ENCODE results near the gene CENPP. TPM values are rescaled to one million over a fixed set of nuclear protein-coding genes. Genes with fewer than 3 reads are reported as not detected.

The CENPP gene
- total RNA-seq, 1 donor from 2014 or later: 1.3 TPM

DNA sequence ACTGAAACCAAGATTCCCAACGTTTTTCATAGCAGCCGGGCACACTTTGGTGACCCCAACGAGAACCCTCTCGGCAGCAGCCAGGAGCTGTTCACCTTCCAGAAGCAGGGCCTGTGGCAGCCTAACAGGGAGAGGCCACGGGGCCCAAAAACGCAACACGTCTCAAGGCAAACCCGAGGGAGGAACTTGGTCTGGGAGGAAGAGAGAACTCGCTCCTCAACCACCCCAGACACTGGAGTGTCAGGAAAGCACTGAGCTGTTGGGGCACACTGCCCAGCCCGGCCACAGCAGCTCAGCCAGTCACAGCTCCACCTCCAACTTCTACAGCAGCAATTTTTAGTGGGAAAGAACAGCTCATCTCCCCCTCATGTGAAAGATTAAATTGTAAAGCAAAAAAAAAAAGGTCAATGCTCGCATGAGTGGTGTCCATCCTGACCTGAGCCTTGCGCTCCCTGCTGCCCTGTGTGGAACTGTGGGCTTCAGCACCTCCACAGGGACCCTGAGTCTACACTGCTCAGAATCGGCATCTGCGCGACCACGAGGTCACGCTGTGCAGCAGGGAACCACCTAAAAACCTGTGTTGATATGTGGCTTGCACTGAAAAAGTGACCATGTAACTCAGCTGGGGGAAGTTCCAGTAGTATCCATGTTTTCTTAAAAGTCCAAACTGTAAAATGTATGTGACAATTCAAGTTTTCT is 289.2 kb downstream of the CENPP start:
- TF ChIP-seq, protein P1, sequence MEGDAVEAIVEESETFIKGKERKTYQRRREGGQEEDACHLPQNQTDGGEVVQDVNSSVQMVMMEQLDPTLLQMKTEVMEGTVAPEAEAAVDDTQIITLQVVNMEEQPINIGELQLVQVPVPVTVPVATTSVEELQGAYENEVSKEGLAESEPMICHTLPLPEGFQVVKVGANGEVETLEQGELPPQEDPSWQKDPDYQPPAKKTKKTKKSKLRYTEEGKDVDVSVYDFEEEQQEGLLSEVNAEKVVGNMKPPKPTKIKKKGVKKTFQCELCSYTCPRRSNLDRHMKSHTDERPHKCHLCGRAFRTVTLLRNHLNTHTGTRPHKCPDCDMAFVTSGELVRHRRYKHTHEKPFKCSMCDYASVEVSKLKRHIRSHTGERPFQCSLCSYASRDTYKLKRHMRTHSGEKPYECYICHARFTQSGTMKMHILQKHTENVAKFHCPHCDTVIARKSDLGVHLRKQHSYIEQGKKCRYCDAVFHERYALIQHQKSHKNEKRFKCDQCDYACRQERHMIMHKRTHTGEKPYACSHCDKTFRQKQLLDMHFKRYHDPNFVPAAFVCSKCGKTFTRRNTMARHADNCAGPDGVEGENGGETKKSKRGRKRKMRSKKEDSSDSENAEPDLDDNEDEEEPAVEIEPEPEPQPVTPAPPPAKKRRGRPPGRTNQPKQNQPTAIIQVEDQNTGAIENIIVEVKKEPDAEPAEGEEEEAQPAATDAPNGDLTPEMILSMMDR (IDR thresholded peaks at IDR 0.05; ENCODE audit: insufficient read depth, low read length, severe bottlenecking): no peak
- peaks cover 39% of the 10 kb centered on the region for H3K36me3 ChIP-seq (ENCODE audit: control insufficient read depth, insufficient read depth, low read length)

GRCh38 chr9:92615790-92616189 is 290.0 kb downstream of the CENPP start:
- H3K27me3 ChIP-seq (ENCODE audit: control insufficient read depth, insufficient read depth, low read length): no peaks in the 10 kb centered on the region

More for the DNA sequence above, 289.2 kb downstream of the CENPP start:
- Histone ChIP-seq H3K27me3 (ENCODE audit: control insufficient read depth, insufficient read depth, low read length) (no peaks in the 10 kb centered on the region), H3K4me3 (ENCODE audit: low read depth, low read length) (no peak overlapping the region)
- DNase-seq (ENCODE audit: low read depth): no peak
- FAIRE-seq: no peak

DNA sequence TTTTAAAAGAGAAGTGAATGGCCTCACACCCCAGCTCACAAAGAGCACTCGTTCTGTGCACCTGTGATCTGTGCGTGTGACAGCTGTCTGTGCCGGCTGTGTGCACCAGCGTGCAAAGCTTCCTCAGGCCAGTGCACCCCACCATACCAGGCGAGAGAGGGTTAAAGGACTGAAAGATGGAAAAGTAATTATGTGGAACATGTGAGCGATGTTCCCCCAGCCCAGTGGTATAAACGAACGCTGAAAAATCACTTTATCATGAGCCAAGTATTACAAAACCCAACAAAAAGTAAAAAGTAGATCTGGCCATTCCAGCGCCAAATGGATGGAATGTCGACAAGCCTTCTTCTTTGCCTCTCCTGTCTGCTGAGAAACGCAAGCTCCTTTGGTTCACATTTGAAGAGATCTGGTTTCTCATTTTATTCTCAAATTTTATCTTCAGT is 290.5 kb downstream of the CENPP start:
- Histone ChIP-seq H3K36me3 (ENCODE audit: control insufficient read depth, insufficient read depth, low read length) (peaks cover 45% of the 10 kb centered on the region), H3K4me3 (ENCODE audit: low read depth, low read length) (no peak overlapping the region), H3K27me3 (ENCODE audit: control insufficient read depth, insufficient read depth, low read length) (no peaks in the 10 kb centered on the region)
- TF ChIP-seq, protein P1 (IDR thresholded peaks at IDR 0.05; ENCODE audit: insufficient read depth, low read length, severe bottlenecking): no peak
- no peak for DNase-seq (ENCODE audit: low read depth)
- FAIRE-seq: no peak

More at GRCh38 chr9:92615790-92616189, 290.0 kb downstream of the CENPP start:
- TF ChIP-seq, protein P1 (IDR thresholded peaks at IDR 0.05; ENCODE audit: insufficient read depth, low read length, severe bottlenecking): no peak
- FAIRE-seq (peak; percentile 68), DNase-seq (ENCODE audit: low read depth) (no peak)
- Histone ChIP-seq H3K4me3 (ENCODE audit: low read depth, low read length) (no peak overlapping the region), H3K36me3 (ENCODE audit: control insufficient read depth, insufficient read depth, low read length) (peaks cover 43% of the 10 kb centered on the region)

DNA sequence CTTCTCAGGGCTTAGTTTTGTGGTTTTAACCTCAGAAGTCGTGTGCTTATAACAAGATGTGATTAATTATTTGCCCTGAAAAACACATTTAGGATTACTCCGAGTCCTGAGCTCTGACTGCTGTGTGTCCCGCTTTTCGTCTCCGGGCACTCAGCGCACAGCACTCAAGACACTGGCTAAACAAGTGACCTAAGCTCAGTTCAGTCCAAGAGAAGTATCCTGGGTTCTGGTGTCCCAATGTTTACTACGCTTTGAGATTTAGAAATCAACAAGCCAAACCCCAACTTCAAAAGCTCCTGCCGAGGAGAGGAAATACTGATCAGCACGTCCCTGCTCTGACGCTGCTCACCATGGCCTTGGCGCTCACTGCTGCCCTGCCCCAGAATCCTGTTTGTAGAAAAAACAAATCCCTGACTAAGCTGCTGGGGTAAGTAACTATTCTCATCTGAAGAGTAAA is 290.9 kb downstream of the CENPP start:
- FAIRE-seq (no peak), DNase-seq (ENCODE audit: low read depth) (no peak)
- Histone ChIP-seq H3K4me3 (ENCODE audit: low read depth, low read length) (no peak overlapping the region), H3K27me3 (ENCODE audit: control insufficient read depth, insufficient read depth, low read length) (no peaks in the 10 kb centered on the region), H3K36me3 (ENCODE audit: control insufficient read depth, insufficient read depth, low read length) (peaks cover 45% of the 10 kb centered on the region)
- TF ChIP-seq, protein P1 (IDR thresholded peaks at IDR 0.05; ENCODE audit: insufficient read depth, low read length, severe bottlenecking): no peak

- Histone ChIP-seq H3K27me3 (ENCODE audit: control insufficient read depth, insufficient read depth, low read length) (no peaks in the 10 kb centered on the region), H3K36me3 (ENCODE audit: control insufficient read depth, insufficient read depth, low read length) (peaks cover 44% of the 10 kb centered on the region), H3K4me3 (ENCODE audit: low read depth, low read length) (no peak overlapping the region)
- DNase-seq (ENCODE audit: low read depth) (no peak), FAIRE-seq (peak; percentile 7)
- TF ChIP-seq, protein P1 (IDR thresholded peaks at IDR 0.05; ENCODE audit: insufficient read depth, low read length, severe bottlenecking): no peak
Measured at GRCh38 chr9:92617195-92617813, 291.6 kb downstream of the CENPP start.

Measured in bronchial epithelial cell (primary cell).